PFSK-1 (cell line): Measurements from ENCODE around the gene GRK2.
A peak's percentile ranks its signal among the peaks of the same experiment; 100 is the strongest.

Experiments used
- FOXP2 ChIP-seq: optimal IDR thresholded peaks from 2 replicates; pipeline ENCODE3; 2011; ENCODE audit warnings: borderline replicate concordance, control low read depth, inconsistent platforms; ENCODE audit not compliant: insufficient read depth; ENCODE audit errors: extremely low read length, extremely low read depth
- POLR2AphosphoS5 ChIP-seq: IDR thresholded peaks from 2 replicates; pipeline ENCODE4 v1.6.1; 2012; ENCODE audit warnings: low read depth, mild to moderate bottlenecking, control low read depth, low read length, moderate library complexity
- SIN3A ChIP-seq: IDR thresholded peaks from 2 replicates; pipeline ENCODE4 v1.6.1; 2012; ENCODE audit warnings: mild to moderate bottlenecking, low read length, moderate library complexity, borderline replicate concordance; ENCODE audit not compliant: insufficient read depth
- TAF1 ChIP-seq: IDR thresholded peaks from 2 replicates; pipeline ENCODE4 v1.6.1; 2012; ENCODE audit warnings: low read length, control low read depth, borderline replicate concordance; ENCODE audit not compliant: insufficient read depth
- TF ChIP-seq, protein P1 (sequence below), 2 experiments: IDR thresholded peaks; 2 replicates each; pipeline versions ENCODE4 v1.6.1 to v1.8.0; 2011 to 2012; ENCODE audit warnings: low read depth in 2 of 2, low read length in 2 of 2, control low read depth in 1 of 2, inconsistent platforms in 1 of 2, mild to moderate bottlenecking in 1 of 2, moderate library complexity in 1 of 2; ENCODE audit not compliant: insufficient read depth in 1 of 2

Gene GRK2

DNA sequence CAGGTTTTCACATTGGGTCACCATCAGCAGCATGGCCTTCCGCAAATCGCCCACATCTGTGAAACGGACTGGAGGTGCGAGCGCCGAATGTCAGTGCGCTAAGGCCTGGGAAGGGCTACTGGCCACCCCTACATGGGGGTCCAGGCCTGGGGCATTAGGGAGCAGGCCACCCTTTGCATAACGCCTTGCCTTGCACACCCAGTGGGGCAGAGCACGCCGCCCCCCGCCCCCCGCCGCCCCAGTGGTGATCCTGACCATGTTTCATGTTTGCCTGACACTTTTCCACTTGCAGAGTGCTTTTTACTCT, 2.6 kb downstream of the GRK2 start:
- TF ChIP-seq, protein P1, sequence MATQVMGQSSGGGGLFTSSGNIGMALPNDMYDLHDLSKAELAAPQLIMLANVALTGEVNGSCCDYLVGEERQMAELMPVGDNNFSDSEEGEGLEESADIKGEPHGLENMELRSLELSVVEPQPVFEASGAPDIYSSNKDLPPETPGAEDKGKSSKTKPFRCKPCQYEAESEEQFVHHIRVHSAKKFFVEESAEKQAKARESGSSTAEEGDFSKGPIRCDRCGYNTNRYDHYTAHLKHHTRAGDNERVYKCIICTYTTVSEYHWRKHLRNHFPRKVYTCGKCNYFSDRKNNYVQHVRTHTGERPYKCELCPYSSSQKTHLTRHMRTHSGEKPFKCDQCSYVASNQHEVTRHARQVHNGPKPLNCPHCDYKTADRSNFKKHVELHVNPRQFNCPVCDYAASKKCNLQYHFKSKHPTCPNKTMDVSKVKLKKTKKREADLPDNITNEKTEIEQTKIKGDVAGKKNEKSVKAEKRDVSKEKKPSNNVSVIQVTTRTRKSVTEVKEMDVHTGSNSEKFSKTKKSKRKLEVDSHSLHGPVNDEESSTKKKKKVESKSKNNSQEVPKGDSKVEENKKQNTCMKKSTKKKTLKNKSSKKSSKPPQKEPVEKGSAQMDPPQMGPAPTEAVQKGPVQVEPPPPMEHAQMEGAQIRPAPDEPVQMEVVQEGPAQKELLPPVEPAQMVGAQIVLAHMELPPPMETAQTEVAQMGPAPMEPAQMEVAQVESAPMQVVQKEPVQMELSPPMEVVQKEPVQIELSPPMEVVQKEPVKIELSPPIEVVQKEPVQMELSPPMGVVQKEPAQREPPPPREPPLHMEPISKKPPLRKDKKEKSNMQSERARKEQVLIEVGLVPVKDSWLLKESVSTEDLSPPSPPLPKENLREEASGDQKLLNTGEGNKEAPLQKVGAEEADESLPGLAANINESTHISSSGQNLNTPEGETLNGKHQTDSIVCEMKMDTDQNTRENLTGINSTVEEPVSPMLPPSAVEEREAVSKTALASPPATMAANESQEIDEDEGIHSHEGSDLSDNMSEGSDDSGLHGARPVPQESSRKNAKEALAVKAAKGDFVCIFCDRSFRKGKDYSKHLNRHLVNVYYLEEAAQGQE (IDR thresholded peaks at IDR 0.05; ENCODE audit: insufficient read depth in 1 of 2, low read depth in 2 of 2, low read length in 2 of 2) = no peak
- no peak for TF ChIP-seq TAF1

DNA sequence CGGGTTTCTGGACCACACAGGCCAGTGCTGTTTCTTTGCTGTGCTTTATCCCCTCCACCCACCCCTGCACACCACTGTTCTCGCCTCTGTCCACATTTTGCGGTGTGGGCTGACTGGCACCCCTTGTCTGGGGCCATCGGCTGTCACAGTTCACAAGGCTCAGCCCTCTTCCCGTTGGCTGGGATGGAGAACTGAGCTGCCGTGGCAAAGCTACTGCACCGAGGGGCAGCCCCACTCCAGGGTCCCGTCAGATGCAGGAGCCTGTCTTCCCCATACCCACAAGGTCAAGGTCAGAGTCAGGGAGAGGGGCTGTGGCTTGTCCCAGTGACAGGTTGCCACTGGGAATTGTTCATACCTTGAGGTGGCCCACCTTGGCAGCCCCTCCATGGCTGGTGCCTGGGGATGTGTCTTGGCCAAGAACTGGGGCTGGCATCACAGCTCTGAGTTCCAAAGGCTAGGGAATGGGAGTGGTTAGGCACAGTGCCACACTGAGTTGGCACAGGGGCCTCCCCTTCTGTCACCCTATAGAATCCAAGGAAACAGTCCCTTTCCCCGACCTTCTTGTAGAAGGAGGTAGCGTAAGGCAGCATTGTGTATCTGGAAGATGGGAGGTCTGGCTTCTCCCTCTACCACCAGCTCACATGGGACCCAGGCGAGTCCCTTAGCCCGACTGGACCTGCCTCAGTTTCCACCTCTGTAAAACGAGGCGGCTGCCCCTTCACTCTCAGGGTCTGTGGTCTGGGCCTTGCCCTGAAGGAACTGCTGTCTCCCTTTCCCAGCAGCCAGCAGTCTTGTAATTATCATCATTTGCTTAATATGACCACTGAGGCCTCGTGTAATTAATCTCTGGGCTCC, 3.4 kb downstream of the GRK2 start:
- TF ChIP-seq TAF1 (no peak), SIN3A (no peak), FOXP2 (no peak), POLR2AphosphoS5 (no peak)

- TF ChIP-seq SIN3A (peak; percentile 50; the same call in 1 of the 2 replicates), FOXP2 (peak; percentile 45), TAF1 (peak; percentile 68; the same call in 1 of the 2 replicates), POLR2AphosphoS5 (peak; percentile 67)
- TF ChIP-seq, protein P1 (IDR thresholded peaks at IDR 0.05; ENCODE audit: insufficient read depth in 1 of 2, low read depth in 2 of 2, low read length in 2 of 2) = peak in 1 of 2 experiments; percentile 53; a peak in 1 of 4 replicates
These were observed 4.3 kb downstream of the GRK2 start for GRCh38 chr11:67270256-67271204.

DNA sequence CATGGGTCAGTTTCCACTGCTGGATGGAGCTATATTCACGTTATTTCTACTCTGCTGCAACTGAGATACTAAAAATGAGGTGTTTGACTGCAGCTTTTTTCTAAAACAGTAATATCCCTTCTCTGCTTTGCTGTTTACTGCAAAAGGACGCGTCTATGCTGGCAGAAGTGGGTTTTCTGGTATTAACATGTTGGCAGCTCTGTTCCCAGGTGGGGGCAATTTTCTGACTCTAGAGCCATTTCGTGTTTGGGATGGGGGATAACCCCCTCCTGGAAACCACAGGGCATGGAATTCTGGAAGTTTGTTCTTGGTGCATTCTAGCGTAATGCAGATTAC, 4.9 kb downstream of the GRK2 start:
- no peak for TF ChIP-seq FOXP2
- no peak for TF ChIP-seq POLR2AphosphoS5
- no peak for TF ChIP-seq SIN3A
- TF ChIP-seq, protein P1 (IDR thresholded peaks at IDR 0.05; ENCODE audit: insufficient read depth in 1 of 2, low read depth in 2 of 2, low read length in 2 of 2) = no peak
- no peak for TF ChIP-seq TAF1

- no peak for TF ChIP-seq FOXP2
- TF ChIP-seq, protein P1 (IDR thresholded peaks at IDR 0.05; ENCODE audit: insufficient read depth in 1 of 2, low read depth in 2 of 2, low read length in 2 of 2) = no peak
- TF ChIP-seq SIN3A = no peak
- no peak for TF ChIP-seq TAF1
- TF ChIP-seq POLR2AphosphoS5 = no peak
These were observed 5.4 kb downstream of the GRK2 start for GRCh38 chr11:67271541-67272284.
